Hematopoietic multipotent progenitor cell treated with erythropoietin and hydrocortisone succinate and interleukin-3 and kit ligand, for 6 days (in vitro differentiated cells): ENCODE measurements around the gene EIF4E2.
"Not testable (repeated sequence)": the region's sequence is repeated elsewhere in the genome, so short reads cannot be mapped to it uniquely, and the experiment has no call there.

Source experiments
- DNase-seq: peaks from one replicate; pipeline ENCODE4 v3.0.0-alpha.2; 2015

Gene EIF4E2

DNA sequence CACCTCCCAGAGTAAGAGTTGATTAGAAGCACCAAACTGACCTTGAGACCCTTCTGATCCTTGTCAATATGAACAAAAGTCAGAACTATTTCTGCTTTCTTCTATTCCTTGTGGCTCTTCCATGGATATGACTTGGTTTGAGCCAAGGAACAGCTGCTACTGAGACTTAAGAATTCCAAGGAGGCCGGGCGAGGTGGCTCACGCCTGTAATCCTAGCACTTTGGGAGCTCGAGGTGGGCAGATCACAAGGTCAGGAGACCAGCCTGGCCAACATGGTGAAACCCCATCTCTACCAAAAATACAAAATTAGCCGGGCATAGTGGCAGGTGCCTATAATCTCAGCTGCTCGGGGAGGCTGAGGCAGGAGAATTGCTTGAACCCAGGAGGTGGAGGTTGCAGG lies 20.0 kb downstream of the EIF4E2 start:
- not testable (repeated sequence) for DNase-seq

- DNase-seq, result no peak
These were observed 20.6 kb downstream of the EIF4E2 start for GRCh38 chr2:232571026-232571474.

GRCh38 chr2:232573042-232573441 lies 22.6 kb downstream of the EIF4E2 start:
- DNase-seq, result no peak

DNA sequence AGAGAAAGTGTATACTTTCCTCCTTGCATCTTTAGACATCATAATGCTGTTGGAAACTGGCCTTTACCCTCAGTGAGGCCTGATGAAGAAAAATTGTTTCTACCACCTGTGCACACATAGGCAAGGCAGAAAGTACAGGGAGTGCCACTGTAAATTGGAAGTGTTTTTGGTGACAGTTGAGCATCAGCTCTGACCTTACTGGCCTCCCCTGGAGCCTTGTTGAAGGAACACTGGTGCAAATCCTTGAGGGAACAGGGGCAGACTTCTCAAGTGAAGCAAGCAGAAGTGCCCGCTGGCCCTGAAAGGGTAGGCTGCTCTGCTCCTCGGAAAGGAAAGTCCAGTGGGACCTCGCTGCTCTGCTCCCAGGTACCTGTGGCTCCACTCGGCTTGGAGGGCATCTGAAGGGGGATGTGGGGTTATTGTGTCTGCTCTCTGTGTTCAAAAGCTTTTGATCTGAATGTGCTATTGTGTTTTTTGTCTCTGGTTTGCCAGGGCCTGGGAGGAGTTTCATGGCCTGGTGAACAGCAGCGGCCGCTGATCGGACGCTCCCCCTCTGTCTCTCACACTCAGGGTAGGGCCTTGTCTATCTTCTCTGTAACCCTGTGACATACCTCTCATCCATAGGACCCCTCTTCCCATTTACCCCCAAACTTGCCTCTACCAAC lies 23.4 kb downstream of the EIF4E2 start:
- DNase-seq, result no peak

DNA sequence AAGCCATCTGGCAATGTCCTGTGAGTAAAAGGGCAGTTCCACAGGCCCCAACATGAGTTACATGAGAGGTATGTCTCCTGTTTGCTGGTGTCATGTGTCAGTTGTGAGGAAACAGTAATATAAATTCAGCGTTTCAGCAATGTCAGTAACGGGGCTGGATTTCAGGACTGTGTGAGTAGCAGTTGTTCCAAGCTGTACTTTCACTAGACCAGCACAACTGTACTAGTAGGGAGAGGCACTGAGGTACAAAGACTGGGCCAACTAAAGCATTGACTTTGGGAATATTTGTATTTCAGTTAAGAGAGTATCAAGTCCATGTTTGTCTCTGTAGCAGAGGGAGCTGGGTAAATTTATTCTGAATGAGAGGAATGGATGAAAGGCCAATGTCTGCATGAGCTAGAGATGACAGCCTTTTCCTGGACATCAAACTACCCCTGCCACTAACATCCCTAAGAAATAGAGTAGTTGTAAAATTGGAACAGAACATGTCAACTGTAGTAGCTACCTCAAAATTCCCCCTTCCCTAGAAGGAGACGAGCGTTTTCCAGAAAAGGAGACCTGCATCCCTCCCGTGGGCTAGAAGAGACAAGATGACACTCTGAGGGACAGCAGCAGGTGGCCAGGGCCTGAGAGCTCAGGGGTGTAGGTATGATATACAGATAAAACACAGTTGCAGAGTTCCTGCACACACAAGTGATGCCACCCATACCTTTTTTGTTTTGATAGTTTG lies 24.4 kb downstream of the EIF4E2 start:
- no peak for DNase-seq

- no peak for DNase-seq
These were observed 24.9 kb downstream of the EIF4E2 start for GRCh38 chr2:232575404-232575746.

GRCh38 chr2:232576995-232577394 lies 26.5 kb downstream of the EIF4E2 start:
- no peak for DNase-seq

- DNase-seq, result no peak
These were observed 27.4 kb downstream of the EIF4E2 start for GRCh38 chr2:232577841-232578240.

DNA sequence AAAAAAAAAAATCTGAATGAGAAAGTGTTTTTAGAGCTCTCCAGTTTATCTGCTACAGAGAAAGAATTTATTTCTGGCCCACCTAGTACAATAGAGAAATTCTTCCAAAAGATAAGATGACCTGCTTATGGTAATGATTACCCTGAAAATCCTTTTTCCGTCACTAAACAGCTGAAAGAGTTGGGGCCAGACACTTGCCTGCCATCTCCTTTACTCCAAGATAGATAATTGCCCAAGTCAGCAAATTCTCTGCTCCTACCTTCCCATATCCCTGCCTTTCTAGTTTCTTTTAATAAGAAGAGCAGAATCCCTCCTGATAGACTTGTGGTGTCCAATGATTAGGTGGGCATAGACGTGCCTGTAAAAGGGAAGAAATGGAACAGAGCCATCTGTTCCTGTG lies 28.1 kb downstream of the EIF4E2 start:
- no peak for DNase-seq

DNA sequence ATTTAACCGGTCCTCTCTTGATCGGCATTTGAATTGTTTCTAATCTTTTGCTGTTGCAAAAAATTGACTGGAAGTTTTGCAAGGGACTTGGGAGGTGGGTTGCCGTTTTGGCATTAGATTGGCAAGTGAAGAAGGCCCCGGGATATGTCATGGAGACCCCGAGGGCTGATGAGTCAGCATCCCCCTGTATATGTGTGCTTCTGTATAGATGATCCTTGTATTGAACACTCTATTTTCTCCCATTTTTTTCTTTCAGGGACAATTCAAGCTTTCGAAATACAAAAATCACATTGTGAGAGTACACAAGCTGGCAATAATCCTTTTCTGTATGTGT lies 30.1 kb downstream of the EIF4E2 start:
- no peak for DNase-seq

GRCh38 chr2:232581725-232582124 lies 31.2 kb downstream of the EIF4E2 start:
- DNase-seq, result no peak

- DNase-seq, result no peak
These were observed 33.7 kb downstream of the EIF4E2 start for GRCh38 chr2:232584238-232584637.

DNA sequence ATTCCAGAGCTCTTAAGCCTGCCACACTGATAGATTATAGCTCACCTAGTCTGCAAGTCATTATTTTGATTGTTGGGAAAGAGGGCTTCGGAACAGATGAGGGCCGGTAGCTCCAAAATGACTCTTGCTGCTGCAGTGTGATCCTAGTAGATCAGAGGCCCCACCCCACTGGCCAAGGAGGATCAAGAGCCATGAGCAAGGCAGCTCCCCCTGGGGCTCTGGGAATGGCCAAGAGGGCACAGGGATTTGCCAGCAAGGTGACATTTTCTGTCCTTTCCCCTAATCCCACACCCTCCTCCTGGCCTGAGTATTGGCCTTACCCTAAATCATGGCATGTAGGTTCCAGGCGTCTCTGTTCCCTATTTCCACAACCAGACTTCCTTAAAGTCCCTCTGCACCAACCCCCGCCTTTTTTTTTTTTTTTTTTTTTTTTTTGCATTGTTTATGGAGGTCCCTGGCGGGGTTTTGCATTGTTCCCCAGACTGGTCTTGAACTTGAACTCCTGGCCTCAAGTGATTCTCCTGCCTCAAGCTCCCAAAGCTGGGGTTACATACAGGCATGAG lies 36.5 kb downstream of the EIF4E2 start:
- no peak for DNase-seq

DNA sequence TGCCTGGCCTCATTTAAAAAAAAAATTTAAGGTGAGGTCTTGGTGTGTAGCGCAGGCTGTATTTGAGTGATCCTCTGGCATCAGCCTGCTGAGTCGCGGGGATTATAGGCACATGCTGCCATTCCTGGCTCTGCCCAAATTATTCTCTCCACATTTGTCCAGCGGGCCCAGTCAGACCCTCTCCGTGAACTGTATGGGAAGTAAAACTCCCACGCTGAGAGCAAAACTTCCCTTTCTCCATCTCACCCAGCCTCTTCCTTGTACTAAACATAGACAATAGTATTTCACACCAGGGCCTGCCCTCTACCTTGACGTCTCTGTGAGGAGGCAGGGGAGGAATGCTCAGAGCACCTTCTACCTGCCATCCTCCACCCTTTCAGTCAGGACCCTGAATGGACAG lies 37.0 kb downstream of the EIF4E2 start:
- no peak for DNase-seq

GRCh38 chr2:232588031-232588430 lies 37.5 kb downstream of the EIF4E2 start:
- no peak for DNase-seq

GRCh38 chr2:232588680-232589585 lies 38.4 kb downstream of the EIF4E2 start:
- no peak for DNase-seq

GRCh38 chr2:232592772-232593395 lies 42.4 kb downstream of the EIF4E2 start:
- DNase-seq, result no peak

GRCh38 chr2:232593982-232594381 lies 43.5 kb downstream of the EIF4E2 start:
- no peak for DNase-seq

GRCh38 chr2:232597362-232598079 lies 47.0 kb downstream of the EIF4E2 start:
- no peak for DNase-seq

DNA sequence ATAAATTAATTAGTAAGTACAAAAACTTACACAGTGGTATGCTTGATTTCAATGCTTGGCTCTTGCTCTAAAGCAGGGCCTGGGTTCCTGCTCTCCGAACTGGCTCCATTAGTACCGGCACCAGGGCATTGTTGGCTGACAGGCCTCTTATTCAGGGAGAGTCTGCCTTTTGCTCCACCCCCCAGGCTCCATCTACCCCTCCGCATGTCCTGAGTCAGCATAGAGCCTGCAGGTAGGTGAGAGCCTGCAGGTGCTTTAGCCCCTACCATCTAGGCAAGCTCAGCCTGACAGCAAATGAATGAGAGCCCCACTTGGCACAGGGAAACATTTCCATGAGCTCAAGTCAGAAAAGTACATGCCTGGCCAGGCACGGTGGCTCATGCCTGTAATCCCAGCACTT lies 47.8 kb downstream of the EIF4E2 start:
- DNase-seq, result no peak

- no peak for DNase-seq
These were observed 49.7 kb downstream of the EIF4E2 start for GRCh38 chr2:232600053-232600773.

DNA sequence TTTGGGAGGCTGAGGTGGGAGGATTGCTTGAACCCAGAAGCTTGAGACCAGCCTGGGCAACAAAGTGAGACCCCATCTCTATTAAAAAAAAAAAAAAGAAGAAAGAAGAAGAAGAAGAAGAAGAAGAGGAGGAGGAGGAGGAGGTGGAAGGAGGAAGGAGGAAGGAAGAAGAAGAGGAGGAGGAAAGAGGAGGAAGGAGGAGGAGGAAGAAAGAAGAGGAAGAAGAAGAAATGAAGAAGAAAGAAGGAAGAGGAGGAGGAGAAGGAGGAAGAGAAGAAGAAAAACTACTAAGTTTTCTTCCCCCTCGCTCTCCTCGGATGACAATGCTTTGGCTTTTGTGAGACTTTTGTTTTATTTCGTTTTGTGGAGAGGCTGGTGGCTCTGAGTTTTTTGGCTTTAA lies 52.8 kb downstream of the EIF4E2 start:
- DNase-seq, result no peak
